ENCODE results near the gene FAU. TPM values are rescaled to one million over a fixed set of nuclear protein-coding genes. Genes with fewer than 3 reads are reported as not detected.

FAU gene
- total RNA-seq, 2 experiments from 2014 or later: 1,051 to 1,116 TPM

- H3K4me3 Mint-ChIP-seq: no peak overlapping the region
- H3K27me3 Mint-ChIP-seq: no peaks in the 10 kb centered on the region
- H3K9me3 Mint-ChIP-seq: no peaks in the 10 kb centered on the region
- H3K27ac Mint-ChIP-seq: no peak overlapping the region
- ChIA-PET POLR2A (interaction anchor here (0.7 kb wide), 1 partner anchor 91 kb away, joined by 3 read pairs; no protein-coding TSS in a partner anchor), CTCF (interaction anchor here (1.3 to 7.1 kb wide), 3 partner anchors 10 to 14 kb away, joined by 3 to 85 read pairs (median 4); partner anchors contain the start of genes FAU, MRPL49, VPS51 and ZNHIT2)
- H3K36me3 Mint-ChIP-seq (ENCODE audit: low read depth): peaks cover 16% of the 10 kb centered on the region
- DNase-seq: no peak
- peaks cover 40% of the 10 kb centered on the region for H3K4me1 Mint-ChIP-seq
Observed at GRCh38 chr11:65107751-65108468, 14.0 kb downstream of the FAU start.

- DNase-seq: no peak
- H3K27me3 Mint-ChIP-seq: no peaks in the 10 kb centered on the region
- H3K4me1 Mint-ChIP-seq: peaks cover 39% of the 10 kb centered on the region
- POLR2A ChIA-PET: no interaction called here
- CTCF ChIA-PET: no interaction called here
- H3K27ac Mint-ChIP-seq: no peak overlapping the region
- peaks cover 16% of the 10 kb centered on the region for H3K36me3 Mint-ChIP-seq (ENCODE audit: low read depth)
- no peaks in the 10 kb centered on the region for H3K9me3 Mint-ChIP-seq
- no peak overlapping the region for H3K4me3 Mint-ChIP-seq
Observed at GRCh38 chr11:65107078-65107477, 14.9 kb downstream of the FAU start.

GRCh38 chr11:65104628-65105027 lies 17.3 kb downstream of the FAU start:
- H3K4me3 Mint-ChIP-seq: no peak overlapping the region

GRCh38 chr11:65103476-65103875 lies 18.5 kb downstream of the FAU start:
- Mint-ChIP-seq H3K4me3 (no peak overlapping the region), H3K36me3 (ENCODE audit: low read depth) (peaks cover 19% of the 10 kb centered on the region), H3K27ac (no peak overlapping the region), H3K9me3 (no peaks in the 10 kb centered on the region), H3K27me3 (no peaks in the 10 kb centered on the region), H3K4me1 (peaks cover 25% of the 10 kb centered on the region)
- CTCF ChIA-PET: interaction anchor here (0.6 to 2.2 kb wide), 3 partner anchors 9 to 144 kb away, joined by 3 to 7 read pairs (median 4); partner anchors contain the start of gene ZNHIT2
- no peak for DNase-seq
- POLR2A ChIA-PET: interaction anchor here (0.6 kb wide), 1 partner anchor 9 kb away, joined by 4 read pairs; no protein-coding TSS in a partner anchor

More at GRCh38 chr11:65104628-65105027, 17.3 kb downstream of the FAU start:
- no peak for DNase-seq
- H3K27ac Mint-ChIP-seq: peak overlapping the region; percentile 3
- H3K9me3 Mint-ChIP-seq: no peaks in the 10 kb centered on the region
- ChIA-PET POLR2A (no interaction called here), CTCF (interaction anchor here (1.0 kb wide), 1 partner anchor 11 kb away, joined by 3 read pairs; no protein-coding TSS in a partner anchor)
- peaks cover 21% of the 10 kb centered on the region for H3K4me1 Mint-ChIP-seq
- peaks cover 16% of the 10 kb centered on the region for H3K36me3 Mint-ChIP-seq (ENCODE audit: low read depth)
- no peaks in the 10 kb centered on the region for H3K27me3 Mint-ChIP-seq

- CTCF ChIA-PET: interaction anchor here (0.6 to 2.2 kb wide), 3 partner anchors 8 to 229 kb away, joined by 4 to 7 read pairs (median 4); partner anchors contain the start of gene ZNHIT2
- H3K9me3 Mint-ChIP-seq: no peaks in the 10 kb centered on the region
- H3K4me3 Mint-ChIP-seq: no peak overlapping the region
- peaks cover 31% of the 10 kb centered on the region for H3K4me1 Mint-ChIP-seq
- H3K36me3 Mint-ChIP-seq (ENCODE audit: low read depth): peaks cover 24% of the 10 kb centered on the region
- no peak for DNase-seq
- no peaks in the 10 kb centered on the region for H3K27me3 Mint-ChIP-seq
- no peak overlapping the region for H3K27ac Mint-ChIP-seq
- POLR2A ChIA-PET: no interaction called here
Observed at GRCh38 chr11:65102142-65103095, 19.5 kb downstream of the FAU start.

GRCh38 chr11:65100674-65101350 lies 21.1 kb downstream of the FAU start:
- no peak for DNase-seq
- Mint-ChIP-seq H3K36me3 (ENCODE audit: low read depth) (peaks cover 20% of the 10 kb centered on the region), H3K4me3 (no peak overlapping the region), H3K4me1 (peaks cover 36% of the 10 kb centered on the region), H3K27ac (no peak overlapping the region), H3K27me3 (no peaks in the 10 kb centered on the region), H3K9me3 (no peaks in the 10 kb centered on the region)
- ChIA-PET POLR2A (no interaction called here), CTCF (interaction anchor here (0.5 to 8.1 kb wide), 3 partner anchors 10 to 44 kb away, joined by 4 to 85 read pairs (median 7); partner anchors contain the start of genes TM7SF2 and ZNHIT2)

- no peak for DNase-seq
- Mint-ChIP-seq H3K27ac (peak overlapping the region; percentile 98), H3K9me3 (no peaks in the 10 kb centered on the region), H3K27me3 (no peaks in the 10 kb centered on the region), H3K4me3 (peak overlapping the region; percentile 93), H3K36me3 (ENCODE audit: low read depth) (peaks cover 11% of the 10 kb centered on the region), H3K4me1 (peaks cover 25% of the 10 kb centered on the region)
- CTCF ChIA-PET: interaction anchor here (3.4 to 8.1 kb wide), 2 partner anchors 14 to 20 kb away, joined by 12 to 85 read pairs; partner anchors contain the start of genes TM7SF2 and ZNHIT2
- POLR2A ChIA-PET: interaction anchor here (0.5 to 0.6 kb wide), 2 partner anchors 82 to 839 kb away, joined by 3 read pairs; no protein-coding TSS in a partner anchor
Observed at GRCh38 chr11:65096926-65097325, 25.0 kb downstream of the FAU start.

GRCh38 chr11:65095974-65096806 lies 25.7 kb downstream of the FAU start, which contains the start of gene VPS51:
Gene VPS51, plus strand, starts transcription at chr11:65096214. Its CDS starts 37 bp downstream, at chr11:65096251.
- no peaks in the 10 kb centered on the region for H3K9me3 Mint-ChIP-seq
- CTCF ChIA-PET: interaction anchor here (0.6 to 8.1 kb wide), 4 partner anchors 15 to 262 kb away, joined by 3 to 85 read pairs (median 8); partner anchors contain the start of genes TM7SF2 and ZNHIT2

GRCh38 chr11:65095427-65095826 lies 26.5 kb downstream of the FAU start:
- peaks cover 11% of the 10 kb centered on the region for H3K36me3 Mint-ChIP-seq (ENCODE audit: low read depth)
- peak overlapping the region; percentile 98 for H3K27ac Mint-ChIP-seq
- POLR2A ChIA-PET: no interaction called here
- CTCF ChIA-PET: interaction anchor here (1.1 to 8.1 kb wide), 4 partner anchors 10 to 50 kb away, joined by 3 to 85 read pairs (median 4); partner anchors contain the start of gene TM7SF2
- no peak for DNase-seq
- no peaks in the 10 kb centered on the region for H3K9me3 Mint-ChIP-seq
- no peaks in the 10 kb centered on the region for H3K27me3 Mint-ChIP-seq
- H3K4me3 Mint-ChIP-seq: peak overlapping the region; percentile 93
- H3K4me1 Mint-ChIP-seq: peaks cover 25% of the 10 kb centered on the region

More at GRCh38 chr11:65095974-65096806, 25.7 kb downstream of the FAU start, which contains the start of gene VPS51:
- H3K27me3 Mint-ChIP-seq: no peaks in the 10 kb centered on the region
- peak within 1 kb of the TSS; percentile 93 for H3K4me3 Mint-ChIP-seq
- peak; percentile 90 for DNase-seq
- H3K36me3 Mint-ChIP-seq (ENCODE audit: low read depth): peaks cover 11% of the 10 kb centered on the region
- H3K27ac Mint-ChIP-seq: peak within 1 kb of the TSS; percentile 98
- peaks cover 25% of the 10 kb centered on the region for H3K4me1 Mint-ChIP-seq
- POLR2A ChIA-PET: no interaction called here

GRCh38 chr11:65090628-65091027 lies 31.3 kb downstream of the FAU start:
- DNase-seq: no peak
- Mint-ChIP-seq H3K4me3 (no peak overlapping the region), H3K27ac (no peak overlapping the region), H3K9me3 (no peaks in the 10 kb centered on the region), H3K4me1 (peaks cover 5% of the 10 kb centered on the region), H3K36me3 (ENCODE audit: low read depth) (peaks cover 12% of the 10 kb centered on the region), H3K27me3 (no peaks in the 10 kb centered on the region)
- POLR2A ChIA-PET: no interaction called here
- CTCF ChIA-PET: interaction anchor here (0.6 to 1.3 kb wide), 4 partner anchors 16 to 215 kb away, joined by 3 to 5 read pairs (median 4); no protein-coding TSS in a partner anchor

- no peak for DNase-seq
- Mint-ChIP-seq H3K27me3 (no peaks in the 10 kb centered on the region), H3K4me3 (no peak overlapping the region), H3K4me1 (peaks cover 12% of the 10 kb centered on the region), H3K9me3 (no peaks in the 10 kb centered on the region), H3K27ac (no peak overlapping the region), H3K36me3 (ENCODE audit: low read depth) (peaks cover 13% of the 10 kb centered on the region)
- ChIA-PET CTCF (interaction anchor here (1.3 kb wide), 1 partner anchor 21 kb away, joined by 4 read pairs; no protein-coding TSS in a partner anchor), POLR2A (interaction anchor here (0.6 kb wide), 1 partner anchor 27 kb away, joined by 4 read pairs; no protein-coding TSS in a partner anchor)
Observed at GRCh38 chr11:65089621-65090020, 32.3 kb downstream of the FAU start.
